C4-2B (cell line): ENCODE measurements around the gene HHIPL1.

Experiments
- H3K27ac ChIP-seq: fragments of 450-650 bp; 2 replicates; pipeline ENCODE4 v1.5.1; 2017
- ZFX ChIP-seq: fragments of 450-650 bp; IDR thresholded peaks from 2 replicates; pipeline ENCODE4 v1.6.1; 2017
- TF ChIP-seq, protein P1 (sequence below): fragments of 450-650 bp; conservative IDR thresholded peaks from 2 replicates; pipeline ENCODE4 v1.5.1; 2017; ENCODE audit warnings: mild to moderate bottlenecking

The HHIPL1 gene

DNA sequence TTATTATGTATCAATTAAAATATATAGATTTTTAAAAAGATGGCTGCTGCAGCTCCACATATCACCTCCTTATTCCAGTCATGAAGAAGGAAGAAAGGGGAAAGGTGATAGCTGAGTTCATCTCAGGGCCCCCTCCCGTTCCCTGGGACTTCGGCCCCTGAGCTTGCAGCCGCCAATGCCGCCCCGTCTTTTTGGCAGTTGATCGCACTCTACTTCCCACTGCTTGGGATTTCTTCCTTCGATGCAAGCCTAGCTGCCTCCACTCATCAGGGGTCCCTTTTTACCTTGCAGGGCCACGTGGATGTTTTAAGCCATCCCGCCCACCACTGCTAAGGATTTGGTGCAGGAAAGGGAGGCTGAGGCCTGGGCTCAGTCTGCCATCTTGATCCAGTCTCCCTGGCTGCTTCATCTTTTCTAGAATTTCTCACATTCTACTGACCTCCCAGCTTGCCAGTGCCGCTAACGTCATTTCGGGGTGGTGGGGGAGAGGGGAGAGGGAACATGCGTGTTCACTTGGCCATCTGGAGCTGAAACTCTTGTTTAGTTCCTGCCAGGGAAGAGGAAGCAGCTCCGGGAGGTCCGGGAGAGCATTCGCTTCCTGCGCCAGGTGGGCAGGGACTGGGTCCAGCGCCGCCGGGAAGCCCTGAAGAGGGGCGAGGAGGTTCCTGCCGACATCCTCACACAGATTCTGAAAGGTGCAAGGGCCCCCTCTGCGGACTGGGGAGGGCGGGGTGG, 70.5 kb downstream of the HHIPL1 start:
- no peak overlapping the region for H3K27ac ChIP-seq
- TF ChIP-seq ZFX, result no peak
- TF ChIP-seq, protein P1, sequence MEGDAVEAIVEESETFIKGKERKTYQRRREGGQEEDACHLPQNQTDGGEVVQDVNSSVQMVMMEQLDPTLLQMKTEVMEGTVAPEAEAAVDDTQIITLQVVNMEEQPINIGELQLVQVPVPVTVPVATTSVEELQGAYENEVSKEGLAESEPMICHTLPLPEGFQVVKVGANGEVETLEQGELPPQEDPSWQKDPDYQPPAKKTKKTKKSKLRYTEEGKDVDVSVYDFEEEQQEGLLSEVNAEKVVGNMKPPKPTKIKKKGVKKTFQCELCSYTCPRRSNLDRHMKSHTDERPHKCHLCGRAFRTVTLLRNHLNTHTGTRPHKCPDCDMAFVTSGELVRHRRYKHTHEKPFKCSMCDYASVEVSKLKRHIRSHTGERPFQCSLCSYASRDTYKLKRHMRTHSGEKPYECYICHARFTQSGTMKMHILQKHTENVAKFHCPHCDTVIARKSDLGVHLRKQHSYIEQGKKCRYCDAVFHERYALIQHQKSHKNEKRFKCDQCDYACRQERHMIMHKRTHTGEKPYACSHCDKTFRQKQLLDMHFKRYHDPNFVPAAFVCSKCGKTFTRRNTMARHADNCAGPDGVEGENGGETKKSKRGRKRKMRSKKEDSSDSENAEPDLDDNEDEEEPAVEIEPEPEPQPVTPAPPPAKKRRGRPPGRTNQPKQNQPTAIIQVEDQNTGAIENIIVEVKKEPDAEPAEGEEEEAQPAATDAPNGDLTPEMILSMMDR, result no peak

DNA sequence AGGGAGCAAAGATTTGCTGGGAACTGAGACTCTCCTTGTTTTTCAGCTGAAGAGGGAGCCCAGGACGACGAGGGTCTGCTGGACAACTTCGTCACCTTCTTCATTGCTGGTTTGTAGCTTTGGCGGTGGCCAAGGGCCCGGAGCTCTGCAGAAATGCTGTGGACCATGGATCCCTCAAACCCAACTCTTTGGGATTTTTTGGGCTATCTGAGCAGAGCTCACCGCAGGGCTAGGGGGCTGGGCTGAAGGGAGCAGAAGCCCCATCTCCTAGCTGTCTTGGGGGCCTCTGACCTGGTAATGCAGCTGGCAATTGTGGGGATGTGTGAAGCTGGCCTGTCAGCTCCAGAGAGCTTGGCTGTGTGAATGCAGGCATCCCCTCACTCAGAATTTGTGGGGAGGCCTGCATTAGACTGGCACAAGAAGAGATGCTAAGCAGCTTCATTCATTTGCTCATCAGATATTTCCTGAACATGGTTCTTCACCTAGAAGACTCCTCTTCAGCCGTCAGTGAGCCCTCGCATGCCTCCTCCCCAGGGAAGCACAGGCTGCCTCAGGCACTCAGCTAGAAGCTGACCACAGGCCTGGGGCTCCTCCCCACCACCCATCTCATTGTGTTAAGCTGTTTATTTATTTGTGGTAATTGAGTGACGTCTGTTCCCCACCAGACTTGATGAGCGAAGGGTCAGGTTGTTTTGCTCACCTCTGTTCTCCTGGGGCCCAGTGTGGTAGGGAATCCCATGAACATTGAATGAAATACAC, 71.3 kb downstream of the HHIPL1 start:
- TF ChIP-seq, protein P1, result no peak
- TF ChIP-seq ZFX, result no peak
- H3K27ac ChIP-seq, result no peak overlapping the region

DNA sequence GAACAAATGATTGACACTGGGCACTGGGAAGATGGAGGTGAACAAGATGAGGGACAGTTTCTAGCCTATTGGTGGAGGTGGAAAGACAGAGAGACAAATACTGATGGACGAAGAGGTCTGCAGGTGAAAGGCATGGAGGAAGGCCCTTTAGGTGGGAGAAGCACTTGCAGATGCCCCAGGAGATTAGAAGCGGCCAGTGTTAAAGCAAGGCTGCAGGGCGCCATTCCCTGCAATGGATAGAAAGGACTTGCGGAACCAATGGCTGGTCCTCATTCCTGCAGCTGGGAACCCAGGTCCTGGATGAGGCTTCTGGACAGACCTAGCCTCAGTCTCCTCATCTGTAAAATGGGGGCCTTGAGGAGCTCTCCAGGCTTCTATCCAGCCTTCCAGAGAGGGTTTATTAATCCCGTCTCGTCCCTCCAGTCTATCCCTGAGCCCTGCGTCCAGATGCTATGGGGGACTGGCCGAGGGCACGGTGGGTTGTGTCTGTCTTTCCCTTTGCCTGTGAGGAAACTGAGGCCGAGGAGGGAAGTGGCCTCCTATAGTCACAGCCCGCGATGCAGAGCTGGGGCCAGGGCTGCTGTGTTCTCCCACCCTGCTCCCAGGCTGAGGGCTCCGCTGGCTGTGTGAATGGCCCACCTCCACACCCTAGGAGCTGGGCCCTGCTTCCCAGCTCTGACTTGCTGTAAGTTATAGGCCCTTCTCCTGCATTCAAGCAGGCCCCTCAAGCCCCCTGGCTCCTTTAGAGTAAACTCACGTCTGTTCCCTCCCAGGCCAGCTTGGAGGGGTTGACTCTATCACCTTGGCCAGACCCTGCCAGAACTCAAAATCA, 72.1 kb downstream of the HHIPL1 start:
- TF ChIP-seq ZFX, result no peak
- TF ChIP-seq, protein P1, result no peak

DNA sequence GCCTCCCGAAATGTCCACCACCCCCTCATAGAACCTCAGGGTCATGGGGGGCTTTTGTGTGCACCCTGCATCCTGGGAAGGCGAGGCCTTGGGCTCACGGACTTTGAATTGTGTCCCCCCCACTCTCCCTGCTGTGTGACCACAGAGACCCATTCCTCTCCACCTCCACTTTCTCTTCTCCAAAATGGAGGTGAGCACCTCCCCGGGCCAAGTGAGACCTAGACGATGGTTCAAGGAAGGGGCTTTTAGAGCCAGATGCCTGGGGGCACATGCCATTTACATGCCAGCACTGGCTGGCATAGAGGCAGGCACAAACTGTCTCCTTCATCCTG, 72.7 kb downstream of the HHIPL1 start:
- H3K27ac ChIP-seq, result no peak overlapping the region
- TF ChIP-seq, protein P1, result no peak
- TF ChIP-seq ZFX, result no peak

More for the DNA sequence above, 72.1 kb downstream of the HHIPL1 start:
- H3K27ac ChIP-seq, result no peak overlapping the region

DNA sequence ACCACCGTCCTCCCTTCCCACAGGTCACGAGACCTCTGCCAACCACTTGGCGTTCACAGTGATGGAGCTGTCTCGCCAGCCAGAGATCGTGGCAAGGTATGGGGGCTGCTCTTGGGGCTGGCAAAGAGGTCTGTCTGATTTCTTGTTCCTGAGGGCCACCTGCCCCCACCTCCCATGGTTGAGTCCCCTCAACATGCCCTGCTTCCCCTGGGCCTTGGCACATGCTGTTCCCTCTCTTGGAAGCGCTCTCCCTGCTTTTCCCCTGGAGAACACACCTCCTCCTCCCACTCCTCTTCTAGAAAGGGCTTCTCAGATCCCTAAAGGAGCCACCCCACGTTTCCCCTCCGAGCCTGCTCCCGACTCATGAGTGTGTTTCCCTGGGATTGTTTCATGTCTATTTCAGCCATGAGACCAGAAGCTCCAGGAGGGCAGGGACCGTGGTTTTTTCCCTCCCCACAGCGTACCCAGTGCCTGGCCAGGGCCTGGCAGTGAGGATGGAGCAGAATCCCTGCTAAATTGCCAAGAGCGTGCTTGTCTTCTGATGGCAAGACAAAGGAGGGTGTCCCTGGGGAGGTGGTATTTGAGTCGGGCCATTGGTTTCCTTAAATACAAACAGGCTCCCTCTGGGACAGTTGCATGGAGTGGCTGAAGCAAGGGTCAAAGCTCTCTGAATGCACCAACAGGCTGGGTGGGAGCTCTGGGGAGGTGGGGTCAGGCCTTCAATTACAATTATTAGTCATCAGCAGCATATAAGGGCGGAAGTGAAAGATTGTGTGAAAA, 73.3 kb downstream of the HHIPL1 start:
- TF ChIP-seq, protein P1, result no peak
- TF ChIP-seq ZFX, result no peak
- no peak overlapping the region for H3K27ac ChIP-seq

DNA sequence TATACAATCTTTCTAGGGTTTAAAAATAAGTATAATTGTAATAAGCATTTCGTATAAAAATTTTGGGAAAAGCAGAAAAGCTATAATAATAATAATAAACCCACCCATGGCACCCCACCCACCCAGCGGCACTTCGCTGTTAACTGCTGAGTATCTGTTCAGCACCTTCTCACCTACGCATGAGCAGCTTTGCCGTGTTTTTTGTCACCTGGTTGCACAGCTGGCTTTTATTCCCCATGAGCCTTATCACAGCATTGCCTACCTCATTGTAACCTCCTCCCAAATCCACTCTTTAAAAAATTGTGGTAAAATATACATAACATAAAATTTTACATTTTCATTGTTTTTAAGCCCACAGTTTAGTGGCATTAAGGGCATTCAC, 73.9 kb downstream of the HHIPL1 start:
- no peak overlapping the region for H3K27ac ChIP-seq
- TF ChIP-seq, protein P1, result no peak
- TF ChIP-seq ZFX, result no peak
